Large intestine (tissue), 3 donors: ENCODE data around the gene LYPD5. TPM values are rescaled to one million over a fixed set of nuclear protein-coding genes. Genes with fewer than 3 reads are reported as not detected.
A peak's percentile ranks its signal among the peaks of the same experiment; 100 is the strongest.
"Not testable (repeated sequence)": the region's sequence is repeated elsewhere in the genome, so short reads cannot be mapped to it uniquely, and the experiment has no call there.

ENCODE experiments used
- DNase-seq, 2 donors: peaks; one replicate each; pipeline versions ENCODE4 v3.0.0 to v3.0.0-alpha.2; 2013
- H3K27ac ChIP-seq: one replicate; pipeline ENCODE4 v1.5.1; 2013; ENCODE audit warnings: low read length
- H3K27me3 ChIP-seq: 2 replicates; pipeline ENCODE4 v1.6.1; 2013; ENCODE audit warnings: low read length; ENCODE audit not compliant: control insufficient read depth, insufficient read depth
- H3K36me3 ChIP-seq: 2 replicates; pipeline ENCODE4 v1.6.1; 2013; ENCODE audit warnings: low read length; ENCODE audit not compliant: control insufficient read depth, insufficient read depth
- H3K4me1 ChIP-seq: one replicate; pipeline ENCODE4 v1.6.1; 2013; ENCODE audit warnings: low read length; ENCODE audit not compliant: control insufficient read depth, insufficient read depth
- H3K4me3 ChIP-seq: one replicate; pipeline ENCODE4 v1.5.1; 2013; ENCODE audit warnings: low read length
- H3K9me3 ChIP-seq: one replicate; pipeline ENCODE4 v1.6.1; 2013; ENCODE audit warnings: mild to moderate bottlenecking, low read depth, low read length, moderate library complexity; ENCODE audit not compliant: control insufficient read depth
- WGBS: methylation state at CpG from one replicate; pipeline ENCODE4 v1.1.5; 2013; ENCODE audit warnings: low lambda C conversion rate; ENCODE audit not compliant: insufficient coverage; 5-methylcytosine and 5-hydroxymethylcytosine counted together
- polyA plus RNA-seq: library from polyadenylated mRNA; unstranded; fragments of 120-200 nt; gene quantifications from one replicate; pipeline ENCODE4 v1.2.1, GENCODE V29; 2013

Gene LYPD5
- polyA plus RNA-seq, 1 donor, result 0.81 TPM

- whole genome bisulfite sequencing, result 0% methylated on average over 1 of the region's 5 CpGs
Observed at GRCh38 chr19:43820884-43821215, 18.6 kb upstream of the LYPD5 start.

GRCh38 chr19:43820098-43820883, 18.0 kb upstream of the LYPD5 start:
- H3K36me3 ChIP-seq, result no peaks in the 10 kb centered on the region
- H3K27ac ChIP-seq, result no peak overlapping the region
- H3K9me3 ChIP-seq, result no peaks in the 10 kb centered on the region
- peak in 1 of 2 donors; percentile 44 for DNase-seq
- peak overlapping the region; percentile 36 for H3K4me3 ChIP-seq
- no CpG with 5 or more reads among the region's 48 CpGs for WGBS
- peaks cover 5% of the 10 kb centered on the region for H3K4me1 ChIP-seq
- H3K27me3 ChIP-seq, result peaks cover 23% of the 10 kb centered on the region

More at GRCh38 chr19:43820884-43821215, 18.6 kb upstream of the LYPD5 start:
- H3K27me3 ChIP-seq, result peaks cover 25% of the 10 kb centered on the region
- peaks cover 5% of the 10 kb centered on the region for H3K4me1 ChIP-seq
- no peak overlapping the region for H3K27ac ChIP-seq
- peak overlapping the region; percentile 36 for H3K4me3 ChIP-seq
- no peaks in the 10 kb centered on the region for H3K9me3 ChIP-seq
- no peaks in the 10 kb centered on the region for H3K36me3 ChIP-seq
- DNase-seq, result no peak

GRCh38 chr19:43818500-43818899, 16.3 kb upstream of the LYPD5 start:
- no peaks in the 10 kb centered on the region for H3K36me3 ChIP-seq
- WGBS, result no CpG with 5 or more reads among the region's 5 CpGs
- peaks cover 5% of the 10 kb centered on the region for H3K4me1 ChIP-seq
- H3K27me3 ChIP-seq, result peaks cover 23% of the 10 kb centered on the region
- DNase-seq, result no peak
- H3K4me3 ChIP-seq, result no peak overlapping the region
- H3K27ac ChIP-seq, result no peak overlapping the region
- no peaks in the 10 kb centered on the region for H3K9me3 ChIP-seq

- no CpG with 5 or more reads among the region's 1 CpG for WGBS
- peaks cover 23% of the 10 kb centered on the region for H3K27me3 ChIP-seq
- not testable (repeated sequence) for H3K36me3 ChIP-seq, H3K4me3 ChIP-seq, DNase-seq, H3K9me3 ChIP-seq, H3K4me1 ChIP-seq, H3K27ac ChIP-seq
Observed at GRCh38 chr19:43817454-43817853, 15.2 kb upstream of the LYPD5 start.

GRCh38 chr19:43814663-43815352, 12.6 kb upstream of the LYPD5 start:
- Histone ChIP-seq H3K27me3 (peaks cover 6% of the 10 kb centered on the region), H3K9me3 (no peaks in the 10 kb centered on the region), H3K4me3 (no peak overlapping the region), H3K4me1 (no peaks in the 10 kb centered on the region), H3K27ac (no peak overlapping the region), H3K36me3 (no peaks in the 10 kb centered on the region)
- DNase-seq, result no peak
- 73% methylated on average over 2 of the region's 5 CpGs for WGBS

- no peaks in the 10 kb centered on the region for H3K4me1 ChIP-seq
- no peak overlapping the region for H3K4me3 ChIP-seq
- H3K9me3 ChIP-seq, result no peaks in the 10 kb centered on the region
- H3K27ac ChIP-seq, result no peak overlapping the region
- no peak for DNase-seq
- no peaks in the 10 kb centered on the region for H3K27me3 ChIP-seq
- H3K36me3 ChIP-seq, result no peaks in the 10 kb centered on the region
- WGBS, result 100% methylated on average over 1 of the region's 6 CpGs
Observed at GRCh38 chr19:43812688-43813087, 10.4 kb upstream of the LYPD5 start.

GRCh38 chr19:43812259-43812658, 10.0 kb upstream of the LYPD5 start:
- no peak for DNase-seq
- WGBS, result 20% methylated on average over 1 of the region's 1 CpG
- no peak overlapping the region for H3K4me3 ChIP-seq
- no peaks in the 10 kb centered on the region for H3K36me3 ChIP-seq
- H3K4me1 ChIP-seq, result no peaks in the 10 kb centered on the region
- no peaks in the 10 kb centered on the region for H3K27me3 ChIP-seq
- no peak overlapping the region for H3K27ac ChIP-seq
- no peaks in the 10 kb centered on the region for H3K9me3 ChIP-seq

- Histone ChIP-seq H3K27me3 (no peaks in the 10 kb centered on the region), H3K36me3 (no peaks in the 10 kb centered on the region), H3K4me3 (no peak overlapping the region), H3K27ac (no peak overlapping the region), H3K9me3 (no peaks in the 10 kb centered on the region), H3K4me1 (no peaks in the 10 kb centered on the region)
- no CpG with 5 or more reads among the region's 1 CpG for WGBS
- no peak for DNase-seq
Observed at GRCh38 chr19:43811837-43812236, 9.6 kb upstream of the LYPD5 start.

GRCh38 chr19:43809762-43810696, 7.8 kb upstream of the LYPD5 start:
- no peaks in the 10 kb centered on the region for H3K9me3 ChIP-seq
- no peaks in the 10 kb centered on the region for H3K4me1 ChIP-seq
- peak in 1 of 2 donors; percentile 38 for DNase-seq
- H3K27me3 ChIP-seq, result no peaks in the 10 kb centered on the region
- H3K27ac ChIP-seq, result no peak overlapping the region
- H3K4me3 ChIP-seq, result no peak overlapping the region
- H3K36me3 ChIP-seq, result no peaks in the 10 kb centered on the region
- no CpG with 5 or more reads among the region's 8 CpGs for WGBS

- H3K9me3 ChIP-seq, result no peaks in the 10 kb centered on the region
- no peak overlapping the region for H3K4me3 ChIP-seq
- H3K36me3 ChIP-seq, result no peaks in the 10 kb centered on the region
- H3K4me1 ChIP-seq, result no peaks in the 10 kb centered on the region
- peaks cover 2% of the 10 kb centered on the region for H3K27me3 ChIP-seq
- H3K27ac ChIP-seq, result no peak overlapping the region
- no peak for DNase-seq
Observed at GRCh38 chr19:43807651-43808050, 5.4 kb upstream of the LYPD5 start.
